HCT116 (cell line): ENCODE measurements around the gene SEMA5A. TPM values are rescaled to one million over a fixed set of nuclear protein-coding genes. Genes with fewer than 3 reads are reported as not detected.

Source experiments
- ATAC-seq: fragments of 200-7000 bp; cut with Tn5 transposase; 2 replicates; pipeline ENCODE4 v1.9.1; 2020; ENCODE audit warnings: mild to moderate bottlenecking, moderate library complexity
- BruUV-seq: library from RNA; stranded (reverse); fragments of 400-500 nt; replicated peaks from 2 replicates; lab custom pipeline; 2021; lab: Mats Ljungman, UMichigan
- CTCF ChIA-PET: fragments of 300-600 bp; sonication (Branson Sonifier 250); formaldehyde crosslinking; loops from one replicate; lab custom pipeline; 2021; ENCODE audit warnings: antibody characterized with exemption; lab: Charles Lee
- POLR2A ChIA-PET: fragments of 300-600, 350-600 bp; sonication (Branson Sonifier 250); formaldehyde crosslinking; loops from one replicate; lab custom pipeline; 2021; ENCODE audit warnings: antibody characterized with exemption; lab: Charles Lee
- RAD21 ChIA-PET, 2 experiments: fragments of 300-600 bp; sonication (Branson Sonifier 250); formaldehyde crosslinking; loops; one replicate each; lab custom pipeline; 2023; ENCODE audit warnings: low total read pairs in 2 of 2; ENCODE audit not compliant: uncharacterized antibody in 2 of 2, unreplicated experiment in 2 of 2, low non-redundant PET in 1 of 2; lab: Charles Lee
- DNase-seq: peaks from one replicate; pipeline ENCODE4 v3.0.0-alpha.2; 2010; ENCODE audit warnings: low read depth, low spot score
- H2AFZ ChIP-seq: fragments of 200-600 bp; shearing (Covaris generic), sonication (generic); 2 replicates; pipeline ENCODE4 v1.6.1; 2017; ENCODE audit warnings: low read depth, mixed run types, mixed read lengths, antibody characterized with exemption, low read length; ENCODE audit not compliant: poor library complexity, severe bottlenecking
- H3K27ac ChIP-seq: 2 replicates; pipeline ENCODE4 v1.5.1; 2012; ENCODE audit warnings: low read depth, low read length
- H3K27me3 ChIP-seq: fragments of 200-600 bp; sonication (generic); 2 replicates; pipeline ENCODE4 v1.6.1; 2016; ENCODE audit warnings: mixed run types, low read length, mixed read lengths; ENCODE audit not compliant: insufficient read depth
- H3K36me3 ChIP-seq, 2 experiments: fragments of 200-500 bp in 1 of 2; fragments of 200-600 bp in 1 of 2; sonication (Bioruptor generic) in 1 of 2; sonication (generic) in 1 of 2; 2 replicates each; pipeline versions ENCODE4 v1.5.1 to v1.6.1; 2014 to 2016; ENCODE audit warnings: low read length in 2 of 2, inconsistent platforms in 1 of 2, mixed read lengths in 1 of 2, mixed run types in 1 of 2; ENCODE audit not compliant: insufficient read depth in 2 of 2, control insufficient read depth in 1 of 2
- H3K4me1 ChIP-seq, 2 experiments: fragments of 200-600 bp in 1 of 2; sonication (generic) in 1 of 2; 2 replicates each; pipeline versions ENCODE4 v1.5.1 to v1.6.1; 2012 to 2017; ENCODE audit warnings: low read length in 2 of 2, inconsistent platforms in 1 of 2, mild to moderate bottlenecking in 1 of 2, mixed read lengths in 1 of 2, mixed run types in 1 of 2, moderate library complexity in 1 of 2; ENCODE audit not compliant: insufficient read depth in 2 of 2, control insufficient read depth in 1 of 2
- H3K4me2 ChIP-seq: fragments of 200-600 bp; sonication (generic); 2 replicates; pipeline ENCODE4 v1.6.1; 2017; ENCODE audit warnings: mixed run types, low read length, mixed read lengths
- H3K4me3 ChIP-seq, 2 experiments: fragments of 200-600 bp in 1 of 2; sonication (generic) in 1 of 2; replicated peaks in 1 of 2; 2 replicates each; pipeline ENCODE4 v1.5.1; 2011 to 2016; ENCODE audit warnings: low read length in 2 of 2, control low read depth in 1 of 2, low read depth in 1 of 2, mild to moderate bottlenecking in 1 of 2, mixed read lengths in 1 of 2, mixed run types in 1 of 2
- H3K79me2 ChIP-seq: fragments of 200-600 bp; sonication (generic); 2 replicates; pipeline ENCODE4 v1.6.1; 2017; ENCODE audit warnings: mild to moderate bottlenecking, mixed run types, low read length, moderate library complexity, mixed read lengths; ENCODE audit not compliant: insufficient read depth
- H3K9ac ChIP-seq: fragments of 200-600 bp; sonication (generic); 2 replicates; pipeline ENCODE4 v1.6.1; 2016; ENCODE audit warnings: low read length, mixed read lengths
- H3K9me2 ChIP-seq: fragments of 200-600 bp; sonication (generic), shearing (Covaris generic); 2 replicates; pipeline ENCODE4 v1.6.1; 2017; ENCODE audit warnings: mixed run types, mild to moderate bottlenecking, moderate library complexity; ENCODE audit not compliant: insufficient read depth
- H3K9me3 ChIP-seq, 2 experiments: fragments of 200-500 bp in 1 of 2; fragments of 200-600 bp in 1 of 2; sonication (Bioruptor generic) in 1 of 2; sonication (generic) in 1 of 2; 2 replicates each; pipeline ENCODE4 v1.6.1; 2014 to 2017; ENCODE audit warnings: low read length in 2 of 2, mixed read lengths in 2 of 2, inconsistent platforms in 1 of 2, low read depth in 1 of 2, mild to moderate bottlenecking in 1 of 2, mixed run types in 1 of 2, moderate library complexity in 1 of 2; ENCODE audit not compliant: control insufficient read depth in 1 of 2, insufficient read depth in 1 of 2
- H4K20me1 ChIP-seq: fragments of 200-600 bp; sonication (generic), shearing (Covaris generic); 2 replicates; pipeline ENCODE4 v1.6.1; 2017; ENCODE audit warnings: mixed run types, mild to moderate bottlenecking, moderate library complexity; ENCODE audit not compliant: insufficient read depth
- ATF3 ChIP-seq: IDR thresholded peaks from 2 replicates; pipeline ENCODE4 v1.6.1; 2012
- EGR1 ChIP-seq: IDR thresholded peaks from 2 replicates; pipeline ENCODE4 v1.6.1; 2012; ENCODE audit warnings: low read depth
- EZH2 ChIP-seq: fragments of 200-600 bp; sonication (generic); IDR thresholded peaks from 2 replicates; pipeline ENCODE4 v1.6.1; 2017; ENCODE audit warnings: antibody characterized with exemption, mixed run types
- FOSL1 ChIP-seq: IDR thresholded peaks from 2 replicates; pipeline ENCODE4 v1.6.1; 2012; ENCODE audit warnings: low read depth
- JUND ChIP-seq: IDR thresholded peaks from 2 replicates; pipeline ENCODE4 v1.6.1; 2012
- MAX ChIP-seq: IDR thresholded peaks from 2 replicates; pipeline ENCODE4 v1.6.1; 2012
- POLR2A ChIP-seq: IDR thresholded peaks from 2 replicates; pipeline ENCODE4 v1.7.0; 2011; ENCODE audit warnings: borderline replicate concordance; ENCODE audit not compliant: insufficient read depth, insufficient read length; ENCODE audit errors: extremely low read depth
- POLR2AphosphoS5 ChIP-seq: IDR thresholded peaks from 2 replicates; pipeline ENCODE4 v1.6.1; 2011; ENCODE audit warnings: mild to moderate bottlenecking, low read depth, low read length, moderate library complexity
- SRF ChIP-seq: IDR thresholded peaks from 2 replicates; pipeline ENCODE4 v1.6.1; 2012; ENCODE audit warnings: low read depth
- TCF7L2 ChIP-seq: IDR thresholded peaks from 2 replicates; pipeline ENCODE4 v1.7.0; 2011; ENCODE audit warnings: borderline replicate concordance, inconsistent platforms; ENCODE audit not compliant: insufficient read depth, insufficient read length; ENCODE audit errors: extremely low read depth
- ZBTB33 ChIP-seq: IDR thresholded peaks from 2 replicates; pipeline ENCODE4 v1.6.1; 2011; ENCODE audit warnings: mild to moderate bottlenecking, low read length, moderate library complexity; ENCODE audit not compliant: insufficient replicate concordance; ENCODE audit errors: extremely low read depth
- ZFX ChIP-seq: fragments of 450-650 bp; IDR thresholded peaks from 2 replicates; pipeline ENCODE4 v1.6.1; 2017
- ZNF274 ChIP-seq: fragments of 200-500 bp; sonication (Bioruptor generic); IDR thresholded peaks from 2 replicates; pipeline ENCODE4 v1.6.1; 2014; ENCODE audit warnings: mild to moderate bottlenecking, low read depth, low read length, inconsistent platforms
- intact Hi-C: fragments of 100-400 bp; cut with micrococcal nuclease; formaldehyde crosslinking; loops from 2 replicates; pipeline ENCODE4 v1.10.0; 2022
- total RNA-seq: library from RNA; stranded (reverse); gene quantifications from one replicate; pipeline ENCODE4 v1.2.1, GENCODE V29; 2021; ENCODE audit not compliant: unreplicated experiment

SEMA5A gene
- total RNA-seq, 1 experiment from 2014 or later, result 0.02 TPM

- H3K9me2 ChIP-seq, result no peaks in the 10 kb centered on the region
- CTCF ChIA-PET, result no interaction called here
Observed at GRCh38 chr5:9477537-9477936, 68.3 kb downstream of the SEMA5A start.

GRCh38 chr5:9474219-9475002, 71.5 kb downstream of the SEMA5A start:
- H3K4me2 ChIP-seq, result no peak overlapping the region
- no peaks in the 10 kb centered on the region for H3K36me3 ChIP-seq
- ChIA-PET CTCF (no interaction called here), RAD21 (no interaction called here), POLR2A (no interaction called here)
- intact Hi-C loops, result no loop called here
- H3K9me2 ChIP-seq, result no peaks in the 10 kb centered on the region
- no peaks in the 10 kb centered on the region for H3K27me3 ChIP-seq
- no peak overlapping the region for H3K27ac ChIP-seq
- BruUV-seq, result no TSS peak
- no peak overlapping the region for H3K9ac ChIP-seq
- DNase-seq, result no peak
- H2AFZ ChIP-seq, result no peak overlapping the region
- ATAC-seq, result no peak
- no peaks in the 10 kb centered on the region for H4K20me1 ChIP-seq
- peaks cover 0 to 25% of the 10 kb centered on the region in 2 experiments; a peak in 2 of 4 replicates for H3K9me3 ChIP-seq
- TF ChIP-seq ZFX (no peak), ATF3 (no peak), EGR1 (no peak), ZBTB33 (no peak), MAX (no peak), POLR2AphosphoS5 (no peak), EZH2 (no peak)
- H3K4me3 ChIP-seq, result no peak overlapping the region
- H3K79me2 ChIP-seq, result no peaks in the 10 kb centered on the region
- no peaks in the 10 kb centered on the region for H3K4me1 ChIP-seq

More at GRCh38 chr5:9477537-9477936, 68.3 kb downstream of the SEMA5A start:
- RAD21 ChIA-PET, result no interaction called here
- Histone ChIP-seq H3K27me3 (no peaks in the 10 kb centered on the region), H3K27ac (no peak overlapping the region), H2AFZ (no peak overlapping the region), H3K36me3 (no peaks in the 10 kb centered on the region), H3K4me1 (no peaks in the 10 kb centered on the region), H4K20me1 (no peaks in the 10 kb centered on the region), H3K79me2 (no peaks in the 10 kb centered on the region), H3K9ac (no peak overlapping the region), H3K9me3 (peaks cover 0 to 17% of the 10 kb centered on the region in 2 experiments; a peak in 2 of 4 replicates), H3K4me2 (no peak overlapping the region), H3K4me3 (no peak overlapping the region)
- no peak for ATAC-seq
- no TSS peak for BruUV-seq
- DNase-seq, result no peak
- intact Hi-C loops, result no loop called here
- TF ChIP-seq FOSL1 (no peak), SRF (no peak), EZH2 (no peak), TCF7L2 (no peak), JUND (no peak), POLR2A (no peak), POLR2AphosphoS5 (no peak), ZNF274 (no peak)
- POLR2A ChIA-PET, result no interaction called here
